ENCODE results near the gene FAM89B. TPM values are rescaled to one million over a fixed set of nuclear protein-coding genes. Genes with fewer than 3 reads are reported as not detected.

FAM89B gene
- total RNA-seq, 1 donor from 2014 or later, result 23.3 TPM

GRCh38 chr11:65610404-65610803 is 38.1 kb downstream of the FAM89B start:
- no peak for DNase-seq (ENCODE audit: low read depth, low spot score)

GRCh38 chr11:65611028-65611757 is 38.9 kb downstream of the FAM89B start:
- DNase-seq (ENCODE audit: low read depth, low spot score), result peak; percentile 84

GRCh38 chr11:65611758-65612603 is 39.6 kb downstream of the FAM89B start:
- peak; percentile 59 for DNase-seq (ENCODE audit: low read depth, low spot score)

- DNase-seq (ENCODE audit: low read depth, low spot score), result no peak
These were observed 40.4 kb downstream of the FAM89B start for GRCh38 chr11:65612691-65613090.

- no peak for DNase-seq (ENCODE audit: low read depth, low spot score)
These were observed 41.0 kb downstream of the FAM89B start for GRCh38 chr11:65613091-65613928.

- peak; percentile 100 for DNase-seq (ENCODE audit: low read depth, low spot score)
These were observed 43.1 kb downstream of the FAM89B start, which contains the start of gene PCNX3 for GRCh38 chr11:65615229-65615949. TSS of gene PCNX3 (plus strand) at chr11:65615776. CDS start at chr11:65616312, 536 bp downstream.

- no peak for DNase-seq (ENCODE audit: low read depth, low spot score)
These were observed 43.7 kb downstream of the FAM89B start for GRCh38 chr11:65615950-65616574.

GRCh38 chr11:65616575-65617001 is 44.2 kb downstream of the FAM89B start:
- DNase-seq (ENCODE audit: low read depth, low spot score), result no peak

- no peak for DNase-seq (ENCODE audit: low read depth, low spot score)
These were observed 45.0 kb downstream of the FAM89B start for GRCh38 chr11:65617136-65617850.

GRCh38 chr11:65617990-65618751 is 45.8 kb downstream of the FAM89B start:
- DNase-seq (ENCODE audit: low read depth, low spot score), result no peak

GRCh38 chr11:65618763-65619162 is 46.4 kb downstream of the FAM89B start:
- DNase-seq (ENCODE audit: low read depth, low spot score), result no peak

- DNase-seq (ENCODE audit: low read depth, low spot score), result no peak
These were observed 47.1 kb downstream of the FAM89B start for GRCh38 chr11:65619281-65619928.

GRCh38 chr11:65620666-65621065 is 48.3 kb downstream of the FAM89B start:
- DNase-seq (ENCODE audit: low read depth, low spot score), result no peak

GRCh38 chr11:65621460-65621859 is 49.1 kb downstream of the FAM89B start:
- no peak for DNase-seq (ENCODE audit: low read depth, low spot score)

GRCh38 chr11:65622011-65622410 is 49.7 kb downstream of the FAM89B start:
- DNase-seq (ENCODE audit: low read depth, low spot score), result no peak

GRCh38 chr11:65623177-65623576 is 50.8 kb downstream of the FAM89B start:
- no peak for DNase-seq (ENCODE audit: low read depth, low spot score)

All from pulmonary artery endothelial cell (primary cell).